SK-N-SH (cell line): ENCODE results near the gene PPFIBP2. TPM values are rescaled to one million over a fixed set of nuclear protein-coding genes. Genes with fewer than 3 reads are reported as not detected.

Source experiments
- CTCF ChIA-PET: fragments of 300-600, 350-600 bp; formaldehyde crosslinking; extraction: SDS; loops from one replicate; lab custom pipeline; 2021; lab: Yijun Ruan, JAX
- POLR2A ChIA-PET: fragments of 350-600 bp; sonication (Branson Sonifier 250); formaldehyde crosslinking; extraction: SDS; loops from one replicate; lab custom pipeline; 2020; ENCODE audit warnings: antibody characterized with exemption, inconsistent platforms; lab: Yijun Ruan, JAX
- DNase-seq: peaks from one replicate; pipeline ENCODE4 v3.0.0; 2012
- H2AFZ ChIP-seq: fragments of 200-600 bp; sonication (generic); 2 replicates; pipeline ENCODE4 v1.8.1; 2016; ENCODE audit warnings: antibody characterized with exemption, mild to moderate bottlenecking, low read depth
- H3F3A ChIP-seq: fragments of 200-600 bp; sonication (generic); replicated peaks from 2 replicates; pipeline ENCODE3; 2016; ENCODE audit warnings: antibody characterized with exemption, mild to moderate bottlenecking; ENCODE audit not compliant: insufficient read depth
- H3K27ac ChIP-seq, 2 experiments: fragments of 200-500 bp in 1 of 2; fragments of 200-600 bp in 1 of 2; sonication (Bioruptor generic) in 1 of 2; sonication (generic), shearing (Covaris generic) in 1 of 2; 2 replicates each; pipeline versions ENCODE4 v1.5.1 to v1.6.1; 2014 to 2016; ENCODE audit warnings: low read depth in 2 of 2, inconsistent platforms in 1 of 2, low read length in 1 of 2, mild to moderate bottlenecking in 1 of 2, mixed read lengths in 1 of 2
- H3K27me3 ChIP-seq: fragments of 200-600 bp; sonication (generic), shearing (Covaris generic); 2 replicates; pipeline ENCODE4 v1.6.1; 2016; ENCODE audit warnings: mixed run types; ENCODE audit not compliant: insufficient read depth
- H3K36me3 ChIP-seq, 2 experiments: fragments of 200-500 bp in 1 of 2; fragments of 200-600 bp in 1 of 2; sonication (Bioruptor generic) in 1 of 2; sonication (generic) in 1 of 2; replicated peaks in 1 of 2; 2 replicates each; pipeline versions ENCODE3 to v1.5.1; 2014 to 2016; ENCODE audit warnings: low read length in 1 of 2, mild to moderate bottlenecking in 1 of 2; ENCODE audit not compliant: insufficient read depth in 2 of 2, control insufficient read depth in 1 of 2
- H3K4me1 ChIP-seq, 2 experiments: fragments of 200-500 bp in 1 of 2; fragments of 200-600 bp in 1 of 2; sonication (Bioruptor generic) in 1 of 2; sonication (generic), shearing (Covaris generic) in 1 of 2; 2 replicates each; pipeline versions ENCODE4 v1.5.1 to v1.6.1; 2014 to 2016; ENCODE audit warnings: low read depth in 1 of 2, low read length in 1 of 2, mixed run types in 1 of 2; ENCODE audit not compliant: insufficient read depth in 2 of 2, control insufficient read depth in 1 of 2
- H3K4me2 ChIP-seq: fragments of 200-600 bp; sonication (generic), shearing (Covaris generic); 2 replicates; pipeline ENCODE4 v1.6.1; 2017; ENCODE audit warnings: mixed run types
- H3K4me3 ChIP-seq, 2 experiments: fragments of 200-500 bp in 1 of 2; fragments of 200-600 bp in 1 of 2; sonication (Bioruptor generic) in 1 of 2; sonication (generic), shearing (Covaris generic) in 1 of 2; 2 replicates each; pipeline versions ENCODE4 v1.5.1 to v1.8.1; 2014 to 2016; ENCODE audit warnings: low read depth in 2 of 2, inconsistent platforms in 1 of 2, low read length in 1 of 2, mild to moderate bottlenecking in 1 of 2, mixed read lengths in 1 of 2, moderate library complexity in 1 of 2
- H3K79me2 ChIP-seq: fragments of 200-600 bp; sonication (generic); 2 replicates; pipeline ENCODE4 v1.8.1; 2017; ENCODE audit warnings: mild to moderate bottlenecking; ENCODE audit not compliant: insufficient read depth
- H3K9ac ChIP-seq: fragments of 200-600 bp; sonication (generic); 2 replicates; pipeline ENCODE4 v1.6.1; 2017; ENCODE audit warnings: mixed run types
- H3K9me2 ChIP-seq: fragments of 200-600 bp; sonication (generic); 2 replicates; pipeline ENCODE4 v1.6.1; 2017; ENCODE audit warnings: mixed run types
- H3K9me3 ChIP-seq: fragments of 200-600 bp; sonication (generic); 2 replicates; pipeline ENCODE4 v1.6.1; 2017; ENCODE audit warnings: mixed run types, mild to moderate bottlenecking, moderate library complexity
- H4K20me1 ChIP-seq: fragments of 200-600 bp; sonication (generic); 2 replicates; pipeline ENCODE4 v1.6.1; 2017; ENCODE audit warnings: mild to moderate bottlenecking, mixed run types; ENCODE audit not compliant: insufficient read depth
- CTCF ChIP-seq: fragments of 200-600 bp; sonication (generic); IDR thresholded peaks from 2 replicates; pipeline ENCODE4 v1.6.1; 2017; ENCODE audit warnings: antibody characterized with exemption, mild to moderate bottlenecking, moderate library complexity
- FOSL2 ChIP-seq: IDR thresholded peaks from 2 replicates; pipeline ENCODE4 v1.4.0; 2012; ENCODE audit warnings: low read depth, mild to moderate bottlenecking, moderate library complexity, borderline replicate concordance
- GABPA ChIP-seq: IDR thresholded peaks from 2 replicates; pipeline ENCODE4 v1.4.0; 2012; ENCODE audit warnings: low read depth, mild to moderate bottlenecking
- MAX ChIP-seq: IDR thresholded peaks from 2 replicates; pipeline ENCODE4 v1.4.0; 2012; ENCODE audit warnings: low read depth
- MEF2A ChIP-seq: IDR thresholded peaks from 2 replicates; pipeline ENCODE4 v1.4.0; 2012; ENCODE audit warnings: low read depth, borderline replicate concordance
- PBX3 ChIP-seq: IDR thresholded peaks from 2 replicates; pipeline ENCODE4; 2012
- RAD21 ChIP-seq: IDR thresholded peaks from 2 replicates; pipeline ENCODE4 v1.6.1; 2012; ENCODE audit warnings: mild to moderate bottlenecking, low read length
- RCOR1 ChIP-seq: fragments of 150-350 bp; IDR thresholded peaks from 2 replicates; pipeline ENCODE4 v1.6.1; 2017; ENCODE audit warnings: antibody characterized with exemption, low read length
- RXRA ChIP-seq: IDR thresholded peaks from 2 replicates; pipeline ENCODE4 v1.4.0; 2012; ENCODE audit warnings: low read depth, mild to moderate bottlenecking, borderline replicate concordance
- SMC3 ChIP-seq: IDR thresholded peaks from 2 replicates; pipeline ENCODE4 v1.6.1; 2012; ENCODE audit warnings: low read depth, low read length, improper control_type of control experiment
- TCF12 ChIP-seq: IDR thresholded peaks from 2 replicates; pipeline ENCODE4 v1.4.0; 2012
- USF2 ChIP-seq: fragments of 150-350 bp; IDR thresholded peaks from 2 replicates; pipeline ENCODE4 v1.6.1; 2017; ENCODE audit warnings: antibody characterized with exemption, low read length, low read depth, borderline replicate concordance
- YY1 ChIP-seq: IDR thresholded peaks from 2 replicates; pipeline ENCODE4 v1.4.0; 2012; ENCODE audit warnings: low read depth, mild to moderate bottlenecking
- ZBTB33 ChIP-seq: IDR thresholded peaks from 2 replicates; pipeline ENCODE4 v1.4.0; 2012; ENCODE audit warnings: low read depth, borderline replicate concordance
- WGBS: methylation state at CpG from one replicate; pipeline ENCODE4 v1.1.6; 2017; ENCODE audit warnings: low lambda C conversion rate; 5-methylcytosine and 5-hydroxymethylcytosine counted together
- polyA plus RNA-seq, 3 experiments: library from polyadenylated mRNA; depleted of rRNA; stranded (reverse); fragments of >200 nt; gene quantifications; 2 replicates each; pipeline ENCODE4 v1.2.3, GENCODE V29; 2012

Gene PPFIBP2
- polyA plus RNA-seq, 1 of the 3 experiments (the other 2 are of a cell fraction) = 0.67 TPM

- H3K79me2 ChIP-seq = no peaks in the 10 kb centered on the region
- no peak overlapping the region for H3K4me3 ChIP-seq
- peaks cover 0 to 13% of the 10 kb centered on the region in 2 experiments; a peak in 1 of 4 replicates for H3K4me1 ChIP-seq
- no peaks in the 10 kb centered on the region for H3K9me3 ChIP-seq
- CTCF ChIA-PET = interaction anchor here (1.4 kb wide), 1 partner anchor 11 kb away, joined by 4 read pairs; no protein-coding TSS in a partner anchor
- H3K9ac ChIP-seq = no peak overlapping the region
- H3K36me3 ChIP-seq = no peaks in the 10 kb centered on the region
- H4K20me1 ChIP-seq = no peaks in the 10 kb centered on the region
- WGBS = 25% methylated on average over 8 of the region's 8 CpGs
- DNase-seq = peak; percentile 38
- H2AFZ ChIP-seq = no peak overlapping the region
- H3K27ac ChIP-seq = no peak overlapping the region
- POLR2A ChIA-PET = no interaction called here
- H3F3A ChIP-seq = no peaks in the 10 kb centered on the region
- no peak overlapping the region for H3K4me2 ChIP-seq
- no peak for TF ChIP-seq YY1
- TF ChIP-seq ZBTB33 = no peak
- TF ChIP-seq PBX3 = no peak
- no peaks in the 10 kb centered on the region; the same call in 1 of the 2 replicates for H3K27me3 ChIP-seq
- H3K9me2 ChIP-seq = no peaks in the 10 kb centered on the region
These were observed 22.3 kb downstream of the PPFIBP2 start for GRCh38 chr11:7536100-7536499.

- no peak overlapping the region for H3K4me2 ChIP-seq
- no peak overlapping the region for H3K27ac ChIP-seq
- no peaks in the 10 kb centered on the region for H3K9me3 ChIP-seq
- H3K4me1 ChIP-seq = peaks cover 0 to 21% of the 10 kb centered on the region in 2 experiments; a peak in 2 of 4 replicates
- no peak overlapping the region for H3K4me3 ChIP-seq
- H3K9me2 ChIP-seq = no peaks in the 10 kb centered on the region
- no peaks in the 10 kb centered on the region for H3F3A ChIP-seq
- H3K79me2 ChIP-seq = no peaks in the 10 kb centered on the region
- no peaks in the 10 kb centered on the region for H4K20me1 ChIP-seq
- H2AFZ ChIP-seq = no peak overlapping the region
- ChIA-PET CTCF (interaction anchor here (1.0 to 2.9 kb wide), 5 partner anchors 9 to 34 kb away, joined by 3 to 11 read pairs (median 5); no protein-coding TSS in a partner anchor), POLR2A (no interaction called here)
- H3K9ac ChIP-seq = no peak overlapping the region
- H3K27me3 ChIP-seq = no peaks in the 10 kb centered on the region; the same call in 1 of the 2 replicates
- WGBS = 44% methylated on average over 6 of the region's 6 CpGs
- no peak for DNase-seq
- H3K36me3 ChIP-seq = no peaks in the 10 kb centered on the region
- TF ChIP-seq MAX (no peak), YY1 (no peak), RCOR1 (no peak), GABPA (no peak), TCF12 (no peak), MEF2A (no peak), CTCF (no peak), FOSL2 (no peak), RXRA (no peak), USF2 (no peak), SMC3 (no peak), RAD21 (no peak), ZBTB33 (no peak)
- TF ChIP-seq, all 33 proteins: peak for 0
These were observed 23.5 kb downstream of the PPFIBP2 start for GRCh38 chr11:7537265-7537664.
